ENCODE results near the gene FAM20B.

DNA sequence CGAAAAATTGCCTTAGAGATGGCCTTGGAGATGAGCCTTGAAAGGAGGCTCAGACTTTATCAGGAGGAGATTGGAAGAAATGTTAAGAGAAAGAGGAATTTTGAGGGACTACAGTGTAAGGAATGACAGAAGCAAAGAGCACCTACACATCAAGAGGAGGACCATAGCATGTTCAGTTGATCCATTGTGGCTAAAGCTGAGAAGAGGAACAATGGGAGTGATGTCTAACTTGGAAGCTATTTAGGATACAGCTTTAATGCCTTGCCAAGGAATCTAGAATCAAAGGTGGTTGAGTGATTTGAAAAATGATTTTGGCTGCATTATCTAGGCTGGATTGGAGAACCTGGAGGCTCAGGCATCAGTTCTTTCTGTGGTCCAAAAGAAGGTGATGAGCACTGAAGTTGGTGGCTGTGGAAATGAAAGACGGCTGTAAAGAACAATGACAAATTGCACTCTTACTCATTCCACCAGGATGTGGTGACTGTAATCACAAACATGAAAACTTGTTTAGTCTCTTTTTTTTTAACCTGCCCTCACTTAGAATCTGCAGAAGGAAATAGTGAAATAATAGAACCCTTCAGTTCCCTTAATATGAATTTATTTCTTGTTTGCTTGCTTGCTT, 11.3 kb downstream of the FAM20B start:
- TF ChIP-seq POLR2A (IDR thresholded peaks at IDR 0.05): no peak
- TF ChIP-seq, protein P1, sequence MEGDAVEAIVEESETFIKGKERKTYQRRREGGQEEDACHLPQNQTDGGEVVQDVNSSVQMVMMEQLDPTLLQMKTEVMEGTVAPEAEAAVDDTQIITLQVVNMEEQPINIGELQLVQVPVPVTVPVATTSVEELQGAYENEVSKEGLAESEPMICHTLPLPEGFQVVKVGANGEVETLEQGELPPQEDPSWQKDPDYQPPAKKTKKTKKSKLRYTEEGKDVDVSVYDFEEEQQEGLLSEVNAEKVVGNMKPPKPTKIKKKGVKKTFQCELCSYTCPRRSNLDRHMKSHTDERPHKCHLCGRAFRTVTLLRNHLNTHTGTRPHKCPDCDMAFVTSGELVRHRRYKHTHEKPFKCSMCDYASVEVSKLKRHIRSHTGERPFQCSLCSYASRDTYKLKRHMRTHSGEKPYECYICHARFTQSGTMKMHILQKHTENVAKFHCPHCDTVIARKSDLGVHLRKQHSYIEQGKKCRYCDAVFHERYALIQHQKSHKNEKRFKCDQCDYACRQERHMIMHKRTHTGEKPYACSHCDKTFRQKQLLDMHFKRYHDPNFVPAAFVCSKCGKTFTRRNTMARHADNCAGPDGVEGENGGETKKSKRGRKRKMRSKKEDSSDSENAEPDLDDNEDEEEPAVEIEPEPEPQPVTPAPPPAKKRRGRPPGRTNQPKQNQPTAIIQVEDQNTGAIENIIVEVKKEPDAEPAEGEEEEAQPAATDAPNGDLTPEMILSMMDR (IDR thresholded peaks at IDR 0.05 in 8 of 11, conservative IDR thresholded peaks at IDR 0.05 in 3 of 11): no peak
- TF ChIP-seq POLR2AphosphoS5 (IDR thresholded peaks at IDR 0.05): no peak

Data from spleen (tissue), 7 donors.